HG03097 (cell line): Measurements from ENCODE around the gene C9orf43.
"Not testable (repeated sequence)": the region's sequence is repeated elsewhere in the genome, so short reads cannot be mapped to it uniquely, and the experiment has no call there.

Experiments
- ATAC-seq: cut with Tn5 transposase; IDR thresholded peaks from one replicate; pipeline ENCODE4 v1.9.1; 2021; ENCODE audit not compliant: unreplicated experiment, low FRiP score

The C9orf43 gene, protein sequence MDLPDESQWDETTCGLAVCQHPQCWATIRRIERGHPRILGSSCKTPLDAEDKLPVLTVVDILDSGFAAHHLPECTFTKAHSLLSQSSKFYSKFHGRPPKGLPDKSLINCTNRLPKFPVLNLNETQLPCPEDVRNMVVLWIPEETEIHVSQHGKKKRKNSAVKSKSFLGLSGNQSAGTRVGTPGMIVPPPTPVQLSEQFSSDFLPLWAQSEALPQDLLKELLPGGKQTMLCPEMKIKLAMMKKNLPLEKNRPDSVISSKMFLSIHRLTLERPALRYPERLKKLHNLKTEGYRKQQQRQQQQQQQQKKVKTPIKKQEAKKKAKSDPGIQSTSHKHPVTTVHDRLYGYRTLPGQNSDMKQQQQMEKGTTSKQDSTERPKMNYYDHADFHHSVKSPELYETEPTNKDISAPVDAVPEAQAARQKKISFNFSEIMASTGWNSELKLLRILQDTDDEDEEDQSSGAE

DNA sequence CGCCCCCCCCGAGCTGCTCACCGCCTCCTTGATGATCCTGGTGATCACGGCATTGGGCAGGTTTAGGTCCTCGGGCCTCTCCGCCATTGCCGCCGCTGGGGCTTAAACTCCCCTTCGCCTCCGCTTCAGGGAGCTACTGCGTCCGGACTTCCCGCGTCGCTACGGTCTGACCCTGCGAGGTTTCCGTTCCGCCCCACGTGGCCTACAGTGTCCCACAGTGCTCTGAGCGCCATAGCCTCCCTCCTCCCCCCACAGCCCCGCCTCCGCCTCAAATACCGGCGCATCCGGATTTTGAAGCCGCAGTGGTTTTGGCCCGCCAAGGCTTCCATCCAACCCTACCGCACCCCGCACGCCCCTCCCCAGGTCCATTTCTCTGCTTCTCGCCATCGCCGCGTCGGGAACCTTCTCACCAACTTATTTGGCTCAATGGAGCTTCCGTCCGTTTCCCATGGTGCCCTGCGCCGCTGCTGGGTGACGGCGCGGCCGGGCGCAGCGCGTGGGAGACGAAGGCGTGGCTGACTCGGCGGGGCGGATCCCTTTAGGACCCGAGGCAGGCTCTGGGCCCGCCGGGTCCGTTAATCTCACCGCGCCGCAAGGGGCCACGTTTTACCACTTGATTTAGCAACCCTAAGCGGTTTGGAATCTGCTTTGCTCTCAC is at the start of gene C9orf43, which contains the start of gene POLE3:
Gene C9orf43, plus strand, starts transcription at position 541 of the 658 bp plus-strand sequence. CDS start 2,747 bp downstream, outside the sequence.
Gene POLE3, minus strand, starts transcription at position 469 of the 658 bp plus-strand sequence. Its CDS starts 382 bp downstream, at position 87.
- ATAC-seq, result peak; percentile 91

DNA sequence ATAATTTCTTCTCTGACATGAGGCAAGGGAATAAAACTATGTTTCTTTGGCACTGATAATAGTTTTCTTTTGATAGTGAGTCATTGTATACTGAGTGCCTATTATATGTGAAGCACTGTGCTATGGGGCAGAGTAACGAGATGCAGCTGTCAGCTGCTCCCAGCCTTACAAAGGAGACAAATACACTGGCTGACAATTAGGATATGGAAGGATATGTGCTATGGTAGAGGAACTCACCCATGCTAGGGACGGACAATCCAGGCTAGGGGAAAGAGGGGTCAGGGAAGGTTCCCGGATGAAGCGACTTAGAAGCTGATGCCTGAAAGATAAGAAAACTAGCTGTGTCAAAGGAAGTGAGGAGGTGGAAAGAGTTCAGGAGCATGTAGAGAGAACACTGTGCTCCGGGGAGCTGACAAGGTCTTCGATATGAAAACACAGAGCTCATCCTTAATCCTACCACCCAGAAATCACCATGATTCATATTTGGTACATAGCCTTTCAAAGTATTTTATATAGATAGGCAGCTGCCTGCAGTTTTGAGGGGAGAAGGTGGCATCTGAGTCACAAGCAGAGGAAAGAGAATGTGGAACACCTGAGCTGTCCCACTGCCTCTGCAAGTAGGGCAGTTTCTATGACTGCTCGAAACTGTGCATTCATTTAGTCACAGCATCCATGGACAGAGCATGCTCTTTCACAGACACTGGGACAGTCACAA is 49.1 kb upstream of the C9orf43 start:
- no peak for ATAC-seq

DNA sequence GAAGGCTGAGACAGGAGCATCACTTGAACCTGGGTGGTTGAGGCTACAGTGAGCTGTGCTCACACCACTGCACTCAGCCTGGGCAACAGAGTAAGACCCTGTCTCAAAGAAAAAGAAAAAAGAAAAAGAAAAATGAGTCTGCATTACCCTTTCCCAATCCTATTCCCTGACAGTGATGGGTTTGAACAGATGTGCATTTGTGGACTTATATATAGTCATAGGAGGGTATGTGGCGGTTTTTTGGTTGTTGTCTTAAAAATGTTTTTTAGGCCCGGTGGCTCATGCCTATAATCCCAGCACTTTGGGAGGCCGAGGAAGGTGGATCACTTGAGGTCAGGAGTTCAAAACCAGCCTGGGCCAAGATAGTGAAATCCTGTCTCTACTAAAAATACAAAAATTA is 47.2 kb upstream of the C9orf43 start:
- ATAC-seq, result no peak

DNA sequence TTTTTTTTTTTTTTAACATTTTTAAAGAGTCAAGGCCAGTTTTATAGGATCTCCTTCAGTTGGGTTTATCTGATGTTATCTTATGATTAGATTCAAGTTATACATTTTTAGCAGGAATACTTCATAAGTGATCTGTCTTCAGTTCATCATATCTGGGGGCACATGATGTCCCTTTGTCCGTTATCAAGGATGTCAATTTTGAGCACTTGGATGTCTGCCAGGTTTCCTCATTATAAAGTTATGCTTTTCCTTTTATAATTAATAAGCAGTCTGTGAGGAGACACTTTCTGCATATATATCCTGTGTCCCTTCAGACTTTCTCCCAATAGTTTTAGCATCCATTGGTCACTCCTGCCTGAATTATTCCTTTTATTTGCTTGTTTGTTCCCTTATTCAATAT is 45.6 kb upstream of the C9orf43 start:
- no peak for ATAC-seq

DNA sequence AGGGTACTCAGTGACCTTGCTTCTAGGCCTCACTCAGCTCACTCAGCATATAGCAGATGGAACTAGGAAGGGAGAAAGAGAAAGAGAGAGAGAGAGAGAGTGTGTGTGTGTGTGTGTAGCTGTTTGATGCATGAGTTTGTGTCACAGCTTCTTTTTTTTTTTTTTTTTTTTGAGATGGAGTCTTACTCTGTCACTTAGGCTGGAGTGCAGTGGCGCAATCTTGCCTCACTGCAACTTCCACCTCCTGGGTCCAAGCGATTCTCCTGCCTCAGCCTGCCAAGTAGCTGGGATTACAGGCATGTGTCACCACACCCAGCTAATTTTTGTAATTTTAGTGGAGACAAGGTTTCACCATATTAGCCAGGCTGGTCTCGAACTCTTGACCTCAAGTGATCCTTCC is 44.9 kb upstream of the C9orf43 start:
- not testable (repeated sequence) for ATAC-seq

DNA sequence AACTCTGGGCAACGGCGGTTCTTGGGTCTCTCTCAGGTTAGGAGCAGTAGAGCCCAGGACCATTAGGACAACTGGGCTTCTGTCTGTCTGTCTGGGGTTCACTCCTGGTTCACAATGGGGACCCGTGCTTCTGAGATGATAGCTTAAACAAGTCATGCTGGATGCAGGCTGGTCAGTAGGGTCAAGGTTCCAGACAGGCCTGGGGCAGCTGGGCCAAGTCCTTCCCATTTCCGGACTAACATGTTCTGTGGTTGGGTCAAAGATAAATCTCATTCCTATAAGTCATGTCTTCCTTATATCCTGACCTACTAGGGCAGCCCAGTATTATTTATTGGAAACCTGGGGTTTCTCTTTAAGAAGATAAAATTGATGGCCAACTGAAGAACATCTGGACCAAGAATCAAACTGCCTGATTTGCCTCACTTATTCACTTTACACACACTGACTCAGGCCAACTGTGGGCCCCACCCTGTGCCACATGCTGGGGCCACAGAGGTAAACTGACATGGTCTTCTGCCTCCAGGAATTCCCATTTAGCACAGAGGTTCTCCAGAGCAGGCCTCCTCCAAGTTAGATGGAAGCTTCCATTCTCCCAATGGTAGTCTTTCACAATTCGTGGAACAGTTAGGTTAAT is 42.1 kb upstream of the C9orf43 start:
- ATAC-seq, result no peak

DNA sequence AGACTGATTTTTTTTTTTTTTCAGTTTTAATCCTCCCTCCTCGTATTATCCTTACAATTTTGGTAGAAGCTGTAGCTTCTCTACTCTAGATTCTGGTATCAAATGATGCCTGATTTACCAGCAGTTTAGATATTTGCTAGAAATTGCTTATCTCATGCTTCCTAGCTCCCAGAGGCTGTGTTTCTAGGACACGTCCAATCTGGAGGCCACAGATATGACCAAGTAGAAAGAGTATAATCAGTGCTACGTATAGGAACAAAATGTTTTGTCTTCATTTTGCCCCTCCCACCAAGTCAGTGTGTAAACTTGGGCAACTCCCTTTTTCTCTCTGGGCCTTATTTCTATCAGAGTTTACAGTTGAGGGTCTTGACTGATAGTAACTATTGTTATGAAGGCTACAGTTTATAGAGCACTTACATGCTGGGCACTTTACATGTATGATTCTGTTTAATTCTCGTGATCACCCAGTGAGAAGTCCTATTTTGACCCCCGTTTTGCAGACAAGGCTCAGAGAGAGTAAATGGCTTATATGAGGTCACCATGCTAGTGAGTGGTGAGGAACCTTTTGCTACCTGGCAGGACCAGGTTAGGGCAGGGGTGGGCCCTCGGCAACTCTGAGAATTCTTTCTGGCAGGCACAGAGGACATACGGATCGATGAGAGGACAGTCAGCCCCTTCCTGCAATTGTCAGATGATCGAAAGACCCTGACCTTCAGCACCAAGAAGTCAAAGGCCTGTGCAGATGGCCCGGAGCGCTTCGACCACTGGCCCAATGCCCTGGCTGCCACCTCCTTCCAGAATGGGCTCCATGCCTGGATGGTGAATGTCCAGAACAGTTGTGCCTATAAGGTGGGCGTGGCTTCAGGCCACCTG is 41.3 kb upstream of the C9orf43 start:
- ATAC-seq, result no peak

DNA sequence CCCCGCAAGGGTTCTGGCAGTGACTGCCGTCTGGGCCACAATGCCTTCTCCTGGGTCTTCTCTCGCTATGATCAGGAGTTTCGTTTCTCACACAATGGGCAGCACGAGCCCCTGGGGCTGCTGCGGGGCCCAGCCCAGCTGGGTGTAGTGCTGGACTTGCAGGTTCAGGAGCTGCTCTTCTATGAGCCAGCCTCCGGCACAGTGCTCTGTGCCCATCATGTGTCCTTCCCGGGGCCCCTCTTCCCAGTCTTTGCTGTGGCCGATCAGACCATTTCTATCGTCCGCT is 40.7 kb upstream of the C9orf43 start:
- ATAC-seq, result no peak

DNA sequence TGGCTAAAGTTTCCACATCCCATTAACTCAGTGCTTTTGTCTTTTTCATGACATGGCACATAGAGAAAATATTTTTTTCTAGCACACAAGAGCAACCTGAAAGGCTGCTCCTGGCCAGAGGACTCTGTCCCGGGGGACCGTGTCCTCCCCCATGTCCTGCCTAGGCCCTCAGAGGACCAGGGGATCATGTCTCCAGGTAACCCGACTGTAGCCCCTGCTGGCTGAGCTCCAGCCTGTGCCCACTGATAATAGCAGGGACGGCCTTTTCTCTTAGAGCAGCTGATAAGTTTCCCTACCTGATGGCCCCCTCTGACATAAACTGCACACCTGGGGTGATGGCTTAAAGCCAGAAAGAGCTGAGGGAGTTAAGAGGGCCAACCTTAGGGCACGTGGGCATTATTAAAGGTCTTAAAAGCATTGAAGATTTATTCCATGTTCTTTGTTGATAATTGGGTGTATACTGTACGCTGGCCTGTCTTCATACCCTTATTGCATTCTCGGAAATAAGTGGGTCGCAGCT is 39.7 kb upstream of the C9orf43 start:
- no peak for ATAC-seq

DNA sequence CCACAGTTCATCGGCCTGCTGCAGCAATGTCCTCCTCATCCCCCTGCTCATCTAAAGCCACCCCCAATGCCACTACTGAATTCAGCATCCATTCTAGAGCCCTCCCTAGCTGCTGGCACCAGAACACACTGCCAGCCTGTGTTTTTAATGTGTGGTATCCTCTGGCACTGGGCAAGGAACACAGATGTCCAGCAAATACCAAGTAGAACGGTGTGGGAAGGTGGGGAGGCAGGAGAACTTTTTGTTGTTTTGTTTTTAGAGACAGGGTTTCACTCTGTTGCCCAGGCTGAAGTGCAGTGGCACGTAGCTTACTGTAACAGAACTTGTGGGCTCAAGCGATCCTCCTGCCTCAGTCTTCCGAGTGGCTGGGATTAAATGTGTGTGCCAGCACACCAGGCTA is 38.5 kb upstream of the C9orf43 start:
- ATAC-seq, result no peak

DNA sequence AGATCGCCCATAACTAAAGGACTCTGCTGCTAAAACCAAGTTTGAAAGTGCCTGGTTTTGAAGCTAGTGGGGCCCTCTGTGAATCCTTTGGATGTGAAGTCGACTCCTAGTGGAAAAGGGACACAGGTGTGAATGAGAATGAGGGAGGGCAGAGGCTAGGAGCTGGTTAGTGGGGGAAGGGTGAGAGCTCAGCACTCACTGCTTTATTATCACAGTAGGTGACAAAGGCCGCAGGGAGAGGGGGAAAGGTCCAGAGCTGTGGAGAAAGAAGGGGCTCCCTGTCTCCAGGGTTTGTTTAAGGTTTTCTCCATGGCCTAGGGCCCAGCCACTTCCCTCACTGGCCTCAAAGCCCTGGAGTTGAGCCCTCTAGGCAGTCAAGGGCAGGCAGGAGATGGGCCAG is 37.3 kb upstream of the C9orf43 start:
- no peak for ATAC-seq

DNA sequence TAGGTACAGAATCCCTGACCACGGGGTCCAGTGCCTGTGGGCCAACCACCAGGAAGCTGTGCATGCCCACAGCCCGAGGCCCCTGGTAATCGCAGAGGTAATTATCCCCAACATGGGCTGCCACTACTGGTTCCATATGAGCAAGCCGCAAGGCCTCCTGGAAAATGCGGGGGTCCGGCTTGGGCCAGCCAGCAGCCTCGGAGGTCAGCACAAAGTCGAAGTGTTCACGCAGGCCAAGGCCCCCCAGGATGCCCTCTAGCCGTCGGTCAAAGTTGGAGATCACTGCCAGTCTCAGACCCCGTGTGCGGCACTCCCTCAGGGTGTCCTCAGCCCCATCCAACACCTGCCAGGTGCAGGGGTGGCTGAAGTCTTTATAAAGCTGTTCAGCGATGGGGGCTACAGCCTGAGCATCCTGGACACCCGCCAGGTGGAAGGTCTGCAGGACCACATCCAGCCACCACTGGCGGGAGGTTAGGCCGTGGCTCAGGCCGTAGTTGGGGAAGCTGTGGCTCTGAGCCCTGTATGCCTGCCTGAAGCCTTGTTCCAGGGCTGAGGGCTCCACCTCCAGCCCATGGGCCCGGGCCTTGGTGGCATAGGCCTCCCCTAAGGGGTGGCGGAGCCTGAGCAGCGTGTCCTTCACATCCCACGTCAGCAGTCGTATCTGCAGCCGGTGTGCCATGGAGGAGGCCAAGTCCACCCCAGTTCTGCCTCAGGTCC is 36.7 kb upstream of the C9orf43 start:
- no peak for ATAC-seq

DNA sequence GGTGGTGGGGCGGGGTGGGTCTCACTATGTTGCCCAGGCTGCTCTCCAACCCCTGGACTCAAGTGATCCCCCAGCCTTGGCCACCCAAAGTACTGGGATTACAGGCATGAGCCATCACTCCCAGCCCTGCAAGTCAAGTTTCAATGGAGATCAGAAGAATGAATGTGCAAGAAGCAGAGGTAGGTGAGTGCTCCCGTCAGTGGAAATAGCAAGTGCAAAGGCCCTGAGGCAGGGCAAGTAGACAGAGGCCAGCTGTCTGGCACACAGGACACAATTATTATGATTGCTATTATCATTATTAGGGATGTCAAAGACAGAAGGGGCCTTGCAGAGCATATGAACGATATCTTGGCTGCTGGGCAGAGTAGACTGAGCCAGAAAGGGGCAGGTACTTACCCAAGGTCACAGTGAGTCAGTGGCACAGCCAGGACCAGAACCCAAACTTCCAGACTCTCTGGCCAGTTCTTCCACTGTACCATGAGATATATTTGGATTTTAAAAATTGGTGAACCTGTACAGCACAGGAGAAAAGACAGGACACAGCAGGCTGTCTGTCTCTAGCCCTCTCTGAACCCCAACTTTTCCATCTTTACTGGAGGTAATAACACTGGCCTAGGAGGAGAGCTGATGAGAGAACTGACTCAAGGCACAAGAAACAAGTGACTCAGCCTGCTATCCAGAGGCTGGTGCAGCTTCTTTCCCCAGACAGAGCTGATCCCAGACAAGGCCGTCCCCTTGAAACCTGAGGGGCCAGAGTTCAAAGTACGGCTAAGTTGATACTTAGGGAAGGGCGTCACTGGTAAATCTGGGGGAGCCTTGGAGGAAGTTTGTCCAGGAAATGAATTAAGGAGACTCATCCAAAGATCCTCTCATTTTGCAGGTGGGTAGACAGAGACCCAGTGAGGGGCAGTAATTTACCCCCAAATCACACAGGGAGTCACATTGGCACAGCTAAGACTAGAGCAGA is 35.2 kb upstream of the C9orf43 start:
- no peak for ATAC-seq

DNA sequence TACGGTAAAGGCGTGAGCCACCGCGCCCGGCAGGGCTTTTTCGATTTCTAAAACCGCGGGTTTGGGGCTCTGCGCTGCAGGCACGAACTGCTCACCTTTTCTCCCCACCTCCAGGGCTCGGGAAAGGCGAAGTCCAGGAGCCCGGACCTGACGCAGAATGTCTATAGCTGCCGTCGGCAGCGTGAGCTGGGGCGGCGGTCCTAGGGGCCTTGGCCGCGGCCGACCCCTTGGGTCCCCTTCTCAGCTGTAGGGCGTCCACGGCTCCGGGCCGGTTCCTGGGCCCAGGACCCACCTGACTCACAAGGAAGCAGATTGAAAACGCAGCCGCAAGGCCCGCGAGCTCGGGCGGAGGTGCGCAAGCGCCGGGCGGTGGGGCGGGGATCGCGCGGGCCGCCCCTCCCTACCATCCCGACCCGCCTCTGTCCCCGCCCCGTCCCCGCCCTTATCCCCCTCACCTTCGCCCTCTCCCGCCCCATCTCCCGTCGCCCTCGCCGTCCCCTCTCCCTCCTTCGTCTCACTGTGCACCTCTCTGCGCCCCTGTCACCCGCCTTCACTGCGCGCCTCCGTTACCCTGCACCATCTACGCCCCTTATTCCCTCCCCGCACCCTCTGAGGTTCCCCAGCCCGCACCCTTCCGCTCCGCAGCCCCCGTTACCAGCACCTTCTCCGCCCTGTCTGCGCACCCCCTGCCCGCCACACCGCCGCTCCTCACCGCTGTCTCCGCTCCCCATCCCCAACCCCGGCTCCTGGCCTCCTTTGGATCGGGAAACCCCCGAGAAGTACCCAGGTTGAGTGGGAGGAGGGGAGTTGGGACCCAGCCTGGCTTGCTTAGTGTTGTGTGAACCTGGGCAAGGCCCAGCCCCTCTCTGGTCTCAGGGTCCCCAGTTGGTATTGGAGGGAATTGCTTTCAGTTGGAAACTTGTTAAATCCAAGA is 33.6 kb upstream of the C9orf43 start, which contains the start of gene HDHD3:
Gene HDHD3, minus strand, starts transcription at position 353 of the 934 bp plus-strand sequence. CDS start 2,632 bp downstream, outside the sequence.
- peak; percentile 73 for ATAC-seq

DNA sequence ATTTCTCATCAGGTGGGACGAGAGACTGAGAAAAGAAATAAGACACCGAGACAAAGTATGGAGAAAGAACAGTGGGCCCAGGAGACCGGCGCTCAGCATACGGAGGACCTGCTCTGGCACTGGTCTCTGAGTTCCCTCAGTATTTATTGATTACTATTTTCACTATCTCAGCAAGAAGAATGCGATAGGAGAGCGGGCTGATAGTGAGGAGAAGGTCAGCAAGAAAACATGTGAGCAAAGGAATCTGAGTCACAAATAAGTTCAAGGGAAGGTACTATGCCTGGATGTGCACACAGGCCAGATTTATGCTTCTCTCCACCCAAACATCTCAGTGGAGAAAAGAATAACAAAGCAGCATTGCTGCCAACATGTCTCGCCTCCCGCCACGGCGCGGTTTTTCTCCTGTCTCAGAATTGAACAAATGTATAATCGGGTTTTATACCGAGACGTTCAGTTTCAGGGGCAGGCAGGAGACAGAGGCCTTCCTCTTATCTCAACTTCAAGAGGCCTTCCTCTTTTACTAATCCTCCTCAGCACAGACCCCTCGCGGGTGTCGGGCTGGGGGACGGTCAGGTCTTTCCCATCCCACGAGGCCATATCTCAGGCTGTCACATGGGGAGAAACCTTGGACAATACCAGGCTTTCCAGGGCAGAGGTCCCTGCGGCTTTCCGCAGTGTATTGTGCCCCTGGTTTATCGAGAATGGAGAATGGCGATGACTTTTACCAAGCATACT is 31.3 kb upstream of the C9orf43 start:
- ATAC-seq, result not testable (repeated sequence)

DNA sequence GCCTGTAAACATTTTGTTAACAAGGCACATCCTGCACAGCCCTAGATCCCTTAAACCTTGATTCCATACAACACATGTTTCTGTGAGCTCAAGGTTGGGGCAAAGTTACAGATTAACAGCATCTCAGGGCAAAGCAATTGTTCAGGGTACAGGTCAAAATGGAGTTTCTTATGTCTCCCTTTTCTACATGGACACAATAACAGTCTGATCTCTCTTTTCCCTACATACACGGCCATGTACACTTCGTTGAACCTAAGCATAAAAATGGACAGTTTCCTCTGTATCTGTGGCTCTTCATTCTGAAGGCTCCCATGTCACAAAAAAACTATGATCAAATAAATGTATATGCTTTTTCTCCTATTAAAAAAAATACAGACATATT is 30.7 kb upstream of the C9orf43 start:
- ATAC-seq, result not testable (repeated sequence)
